Activated B cell treated with CpG ODN at 0.5 μM for 24 hours (primary cell): Measurements from ENCODE around the gene INKA2. TPM values are rescaled to one million over a fixed set of nuclear protein-coding genes. Genes with fewer than 3 reads are reported as not detected.
A peak's percentile ranks its signal among the peaks of the same experiment; 100 is the strongest.

Source experiments
- ATAC-seq: fragments of 200-7000 bp; cut with Tn5 transposase; one replicate; pipeline ENCODE4 v1.10.0; 2021; ENCODE audit warnings: low read depth, mild to moderate bottlenecking, moderate library complexity
- CTCF ChIA-PET: fragments of 350-600 bp; sonication (Branson Sonifier 250); formaldehyde crosslinking; loops from one replicate; lab custom pipeline; 2021; ENCODE audit warnings: antibody characterized with exemption; lab: Charles Lee
- POLR2A ChIA-PET: fragments of 350-600 bp; sonication (Branson Sonifier 250); formaldehyde crosslinking; loops from one replicate; lab custom pipeline; 2021; ENCODE audit warnings: antibody characterized with exemption; lab: Charles Lee
- DNase-seq: peaks from one replicate; pipeline ENCODE4 v3.0.0; 2022
- H3K27ac Mint-ChIP-seq: one replicate; pipeline ENCODE4 v1.8.0; 2020; ENCODE audit warnings: mixed read lengths
- H3K27me3 Mint-ChIP-seq: one replicate; pipeline ENCODE4 v1.8.0; 2021; ENCODE audit warnings: mixed read lengths
- H3K36me3 Mint-ChIP-seq: one replicate; pipeline ENCODE4 v1.8.0; 2021; ENCODE audit warnings: low read depth, mixed read lengths
- H3K4me1 Mint-ChIP-seq: one replicate; pipeline ENCODE4 v1.8.0; 2021; ENCODE audit warnings: mixed read lengths
- H3K4me3 Mint-ChIP-seq: one replicate; pipeline ENCODE4 v1.8.0; 2020; ENCODE audit warnings: mild to moderate bottlenecking, mixed read lengths
- H3K9me3 Mint-ChIP-seq: one replicate; pipeline ENCODE4 v1.8.0; 2020; ENCODE audit warnings: mixed read lengths
- intact Hi-C: fragments of 100-400 bp; cut with micrococcal nuclease; formaldehyde crosslinking; loops from one replicate; pipeline ENCODE4 v1.15.1; 2024
- total RNA-seq: library from RNA; stranded (reverse); gene quantifications from 2 replicates; pipeline ENCODE4 v1.2.3, GENCODE V29; 2022
- TF ChIP-seq, protein P1 (sequence below): fragments of 200-600 bp; IDR thresholded peaks from one replicate; pipeline ENCODE4 v1.8.0; 2022; ENCODE audit warnings: antibody characterized with exemption, mild to moderate bottlenecking

The INKA2 gene
- total RNA-seq, 1 donor from 2014 or later = 2.1 TPM

- intact Hi-C loops = no loop called here
- Mint-ChIP-seq H3K27ac (no peak overlapping the region), H3K4me3 (no peak overlapping the region), H3K4me1 (peaks cover 24% of the 10 kb centered on the region), H3K9me3 (no peaks in the 10 kb centered on the region), H3K36me3 (peaks cover 7% of the 10 kb centered on the region), H3K27me3 (no peaks in the 10 kb centered on the region)
- DNase-seq = no peak
- no peak for ATAC-seq
- POLR2A ChIA-PET = no interaction called here
- TF ChIP-seq, protein P1, sequence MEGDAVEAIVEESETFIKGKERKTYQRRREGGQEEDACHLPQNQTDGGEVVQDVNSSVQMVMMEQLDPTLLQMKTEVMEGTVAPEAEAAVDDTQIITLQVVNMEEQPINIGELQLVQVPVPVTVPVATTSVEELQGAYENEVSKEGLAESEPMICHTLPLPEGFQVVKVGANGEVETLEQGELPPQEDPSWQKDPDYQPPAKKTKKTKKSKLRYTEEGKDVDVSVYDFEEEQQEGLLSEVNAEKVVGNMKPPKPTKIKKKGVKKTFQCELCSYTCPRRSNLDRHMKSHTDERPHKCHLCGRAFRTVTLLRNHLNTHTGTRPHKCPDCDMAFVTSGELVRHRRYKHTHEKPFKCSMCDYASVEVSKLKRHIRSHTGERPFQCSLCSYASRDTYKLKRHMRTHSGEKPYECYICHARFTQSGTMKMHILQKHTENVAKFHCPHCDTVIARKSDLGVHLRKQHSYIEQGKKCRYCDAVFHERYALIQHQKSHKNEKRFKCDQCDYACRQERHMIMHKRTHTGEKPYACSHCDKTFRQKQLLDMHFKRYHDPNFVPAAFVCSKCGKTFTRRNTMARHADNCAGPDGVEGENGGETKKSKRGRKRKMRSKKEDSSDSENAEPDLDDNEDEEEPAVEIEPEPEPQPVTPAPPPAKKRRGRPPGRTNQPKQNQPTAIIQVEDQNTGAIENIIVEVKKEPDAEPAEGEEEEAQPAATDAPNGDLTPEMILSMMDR = no peak
- CTCF ChIA-PET = interaction anchor here (1.2 kb wide), 1 partner anchor 28 kb away, joined by 3 read pairs; no protein-coding TSS in a partner anchor
Measured at GRCh38 chr1:111719674-111720132, 19.5 kb downstream of the INKA2 start.

DNA sequence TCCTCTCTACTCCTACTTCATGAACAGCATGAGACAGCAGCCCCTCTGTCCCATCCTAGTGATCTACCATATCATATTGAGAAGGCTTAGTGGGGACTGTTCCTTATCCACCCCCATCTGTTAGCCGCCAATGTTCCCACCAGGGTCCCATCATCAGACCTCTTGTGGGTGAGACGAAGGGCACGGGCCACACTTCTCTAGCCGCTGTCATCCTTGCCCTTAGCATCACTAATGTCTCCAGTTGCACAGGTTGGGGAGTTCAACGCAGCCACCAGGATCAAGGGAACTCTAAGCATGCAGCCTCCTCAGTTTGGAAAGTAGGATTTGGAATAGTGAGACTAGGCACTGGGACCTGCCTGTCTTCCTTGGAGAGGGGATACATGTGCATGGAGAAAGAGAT lies 20.1 kb downstream of the INKA2 start:
- Mint-ChIP-seq H3K36me3 (peaks cover 10% of the 10 kb centered on the region), H3K4me1 (peaks cover 19% of the 10 kb centered on the region), H3K27ac (no peak overlapping the region), H3K27me3 (no peaks in the 10 kb centered on the region), H3K9me3 (no peaks in the 10 kb centered on the region), H3K4me3 (no peak overlapping the region)
- POLR2A ChIA-PET = no interaction called here
- ATAC-seq = no peak
- intact Hi-C loops = no loop called here
- CTCF ChIA-PET = interaction anchor here (1.2 kb wide), 1 partner anchor 28 kb away, joined by 3 read pairs; no protein-coding TSS in a partner anchor
- DNase-seq = no peak
- TF ChIP-seq, protein P1 = no peak

DNA sequence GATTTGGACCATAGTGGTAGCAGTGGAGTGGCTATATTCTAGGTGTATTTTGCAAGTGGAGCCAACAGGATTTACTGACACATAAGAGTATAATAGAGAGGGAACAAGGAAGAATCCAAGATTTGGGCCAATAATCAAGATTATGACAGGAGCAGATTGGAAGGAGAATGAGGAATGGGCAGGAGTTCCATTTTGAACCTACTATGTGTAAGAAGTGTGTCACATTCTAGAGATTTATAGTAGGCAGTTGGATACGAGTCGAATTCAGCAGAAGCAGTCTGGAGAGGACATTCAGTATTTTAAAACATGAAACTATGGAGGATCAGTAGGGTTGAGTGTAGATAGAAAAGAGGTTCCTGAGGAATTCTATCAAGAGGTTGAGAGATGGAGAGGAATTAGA lies 21.7 kb downstream of the INKA2 start:
- ChIA-PET POLR2A (interaction anchor here (0.6 kb wide), 2 partner anchors 30 to 162 kb away, joined by 3 to 7 read pairs; no protein-coding TSS in a partner anchor), CTCF (interaction anchor here (1.0 kb wide), 1 partner anchor 210 kb away, joined by 4 read pairs; no protein-coding TSS in a partner anchor)
- no peak overlapping the region for H3K4me3 Mint-ChIP-seq
- H3K9me3 Mint-ChIP-seq = no peaks in the 10 kb centered on the region
- peaks cover 12% of the 10 kb centered on the region for H3K36me3 Mint-ChIP-seq
- no peak for DNase-seq
- H3K27me3 Mint-ChIP-seq = no peaks in the 10 kb centered on the region
- intact Hi-C loops = no loop called here
- no peak overlapping the region for H3K27ac Mint-ChIP-seq
- no peak for ATAC-seq
- TF ChIP-seq, protein P1 = no peak
- peaks cover 4% of the 10 kb centered on the region for H3K4me1 Mint-ChIP-seq

GRCh38 chr1:111716333-111716732 lies 22.9 kb downstream of the INKA2 start:
- CTCF ChIA-PET = interaction anchor here (0.7 to 5.1 kb wide), 9 partner anchors 19 to 207 kb away, joined by 3 to 86 read pairs (median 7); partner anchors contain the start of genes DDX20 and INKA2
- H3K27me3 Mint-ChIP-seq = no peaks in the 10 kb centered on the region
- ATAC-seq = no peak
- POLR2A ChIA-PET = interaction anchor here (0.6 kb wide), 1 partner anchor 245 kb away, joined by 3 read pairs; no protein-coding TSS in a partner anchor
- no peak overlapping the region for H3K4me3 Mint-ChIP-seq
- intact Hi-C loops = no loop called here
- peaks cover 4% of the 10 kb centered on the region for H3K4me1 Mint-ChIP-seq
- TF ChIP-seq, protein P1 = no peak
- peaks cover 20% of the 10 kb centered on the region for H3K36me3 Mint-ChIP-seq
- no peaks in the 10 kb centered on the region for H3K9me3 Mint-ChIP-seq
- no peak overlapping the region for H3K27ac Mint-ChIP-seq
- no peak for DNase-seq

- peaks cover 1% of the 10 kb centered on the region for H3K4me1 Mint-ChIP-seq
- peaks cover 61% of the 10 kb centered on the region for H3K36me3 Mint-ChIP-seq
- DNase-seq (no peak), ATAC-seq (no peak)
- H3K27me3 Mint-ChIP-seq = no peaks in the 10 kb centered on the region
- TF ChIP-seq, protein P1 = no peak
- CTCF ChIA-PET = interaction anchor here (1.0 to 7.2 kb wide), 2 partner anchors 59 to 202 kb away, joined by 5 to 54 read pairs; no protein-coding TSS in a partner anchor
- peak overlapping the region; percentile 46 for H3K27ac Mint-ChIP-seq
- intact Hi-C loops = no loop called here
- H3K9me3 Mint-ChIP-seq = no peaks in the 10 kb centered on the region
- no peak overlapping the region for H3K4me3 Mint-ChIP-seq
- POLR2A ChIA-PET = no interaction called here
Measured at GRCh38 chr1:111709986-111710385, 29.2 kb downstream of the INKA2 start.
